H1 (cell line): ENCODE data around the gene RNF144A. TPM values are rescaled to one million over a fixed set of nuclear protein-coding genes. Genes with fewer than 3 reads are reported as not detected.

ENCODE experiments used
- CTCF ChIA-PET: fragments of 300-600 bp; sonication (Branson Sonifier 250); formaldehyde crosslinking; loops from one replicate; lab custom pipeline; 2021; ENCODE audit not compliant: partially characterized antibody; lab: Charles Lee
- POLR2A ChIA-PET: fragments of 300-600 bp; sonication (Branson Sonifier 250); formaldehyde crosslinking; loops from one replicate; lab custom pipeline; 2021; ENCODE audit warnings: inconsistent platforms; ENCODE audit not compliant: partially characterized antibody; lab: Charles Lee
- DNase-seq, 2 experiments: peaks; one replicate each; pipeline versions ENCODE4 v3.0.0 to v3.0.0-alpha.2; 2010 to 2022; ENCODE audit warnings: low spot score in 2 of 2, low read depth in 1 of 2, mixed read lengths in 1 of 2
- FAIRE-seq: peaks from 2 replicates; lab custom pipeline; 2011; peaks lifted over from hg19 to GRCh38; lab: Jason Lieb, UNC
- H2AFZ ChIP-seq: 2 replicates; pipeline ENCODE4 v1.8.1; 2012; ENCODE audit warnings: low read length, inconsistent platforms
- H2AK5ac ChIP-seq: 2 replicates; pipeline ENCODE4 v1.6.1; 2013; ENCODE audit warnings: low read depth, low read length
- H2BK120ac ChIP-seq: replicated peaks from 2 replicates; pipeline ENCODE3; 2013; ENCODE audit warnings: low read depth, low read length, inconsistent platforms
- H2BK12ac ChIP-seq: 2 replicates; pipeline ENCODE4 v1.6.1; 2013; ENCODE audit warnings: low read depth, low read length
- H2BK15ac ChIP-seq: 2 replicates; pipeline ENCODE4 v1.6.1; 2013; ENCODE audit warnings: low read length
- H2BK20ac ChIP-seq: 2 replicates; pipeline ENCODE4 v1.6.1; 2013; ENCODE audit warnings: low read length
- H2BK5ac ChIP-seq: 2 replicates; pipeline ENCODE4 v1.6.1; 2013; ENCODE audit warnings: low read depth, low read length
- H3K14ac ChIP-seq: 2 replicates; pipeline ENCODE4 v1.6.1; 2013; ENCODE audit warnings: inconsistent platforms; ENCODE audit not compliant: insufficient read length
- H3K18ac ChIP-seq: 2 replicates; pipeline ENCODE4 v1.6.1; 2013; ENCODE audit warnings: low read length; ENCODE audit errors: extremely low read depth
- H3K23ac ChIP-seq: 2 replicates; pipeline ENCODE4 v1.6.1; 2013; ENCODE audit warnings: inconsistent platforms; ENCODE audit not compliant: insufficient read length
- H3K23me2 ChIP-seq: 2 replicates; pipeline ENCODE4 v1.6.1; 2013; ENCODE audit warnings: low read depth, low read length
- H3K27ac ChIP-seq: 2 replicates; pipeline ENCODE4 v1.6.1; 2011; ENCODE audit warnings: low read depth, low read length, inconsistent platforms
- H3K27me3 ChIP-seq, 4 experiments: replicated peaks in 1 of 4; 1 replicate in 1 of 4; 2 replicates in 3 of 4; pipeline versions ENCODE4 v1.6.1 to v1.8.1; 2011 to 2013; ENCODE audit warnings: low read length in 3 of 4, mild to moderate bottlenecking in 3 of 4, inconsistent platforms in 2 of 4, mixed read lengths in 2 of 4, moderate library complexity in 1 of 4; ENCODE audit not compliant: control insufficient read depth in 3 of 4, insufficient read depth in 3 of 4; ENCODE audit errors: extremely low read depth in 1 of 4
- H3K36me3 ChIP-seq, 4 experiments: 2 replicates each; pipeline versions ENCODE4 v1.6.1 to v1.8.1; 2011 to 2013; ENCODE audit warnings: mild to moderate bottlenecking in 4 of 4, low read length in 3 of 4, moderate library complexity in 2 of 4, control low read depth in 1 of 4, inconsistent platforms in 1 of 4; ENCODE audit not compliant: insufficient read depth in 4 of 4, control insufficient read depth in 2 of 4
- H3K4ac ChIP-seq: replicated peaks from 2 replicates; pipeline ENCODE3; 2013; ENCODE audit warnings: low read length, low read depth, mixed read lengths, inconsistent platforms; ENCODE audit not compliant: insufficient read length
- H3K4me1 ChIP-seq, 4 experiments: replicated peaks in 1 of 4; 1 replicate in 1 of 4; 2 replicates in 3 of 4; pipeline versions ENCODE4 v1.6.1 to v1.8.1; 2011 to 2013; ENCODE audit warnings: low read length in 3 of 4, inconsistent platforms in 2 of 4, mixed read lengths in 1 of 4; ENCODE audit not compliant: insufficient read depth in 4 of 4, control insufficient read depth in 3 of 4
- H3K4me2 ChIP-seq, 2 experiments: 2 replicates each; pipeline versions ENCODE4 v1.6.1 to v1.8.1; 2011 to 2013; ENCODE audit warnings: low read depth in 2 of 2, low read length in 2 of 2, control low read depth in 1 of 2, inconsistent platforms in 1 of 2, mild to moderate bottlenecking in 1 of 2; ENCODE audit not compliant: insufficient read depth in 1 of 2
- H3K4me3 ChIP-seq, 4 experiments: fragments of 200-600, 300-600 bp in 1 of 4; sonication (generic), shearing (Covaris generic), sonication (Bioruptor Twin) in 1 of 4; 2 replicates each; pipeline versions ENCODE4 v1.5.1 to v1.8.1; 2011 to 2016; ENCODE audit warnings: low read length in 4 of 4, low read depth in 3 of 4, control low read depth in 2 of 4, inconsistent platforms in 2 of 4, mild to moderate bottlenecking in 2 of 4, mixed read lengths in 1 of 4, moderate library complexity in 1 of 4; ENCODE audit not compliant: insufficient read depth in 2 of 4; ENCODE audit errors: extremely low read depth in 1 of 4
- H3K56ac ChIP-seq: replicated peaks from 2 replicates; pipeline ENCODE3; 2013; ENCODE audit warnings: low read depth, mild to moderate bottlenecking, mixed read lengths, low read length, inconsistent platforms; ENCODE audit not compliant: insufficient read length
- H3K79me1 ChIP-seq: 2 replicates; pipeline ENCODE4 v1.6.1; 2013; ENCODE audit warnings: low read depth, low read length, control low read depth
- H3K79me2 ChIP-seq, 2 experiments: 2 replicates each; pipeline versions ENCODE4 v1.6.1 to v1.8.1; 2012 to 2013; ENCODE audit warnings: low read length in 2 of 2, mild to moderate bottlenecking in 2 of 2, inconsistent platforms in 1 of 2; ENCODE audit not compliant: insufficient read depth in 2 of 2, control insufficient read depth in 1 of 2
- H3K9ac ChIP-seq, 4 experiments: replicated peaks in 1 of 4; 1 replicate in 1 of 4; 2 replicates in 3 of 4; pipeline versions ENCODE4 v1.6.1 to v1.8.1; 2011 to 2013; ENCODE audit warnings: low read depth in 3 of 4, low read length in 3 of 4, control low read depth in 2 of 4, mild to moderate bottlenecking in 2 of 4, moderate library complexity in 2 of 4, inconsistent platforms in 1 of 4; ENCODE audit errors: extremely low read depth in 1 of 4
- H3K9me3 ChIP-seq, 2 experiments: 2 replicates each; pipeline versions ENCODE4 v1.6.1 to v1.8.1; 2012 to 2013; ENCODE audit warnings: mild to moderate bottlenecking in 2 of 2, moderate library complexity in 2 of 2, control low read depth in 1 of 2, inconsistent platforms in 1 of 2, low read depth in 1 of 2, low read length in 1 of 2, mixed read lengths in 1 of 2; ENCODE audit not compliant: insufficient read depth in 2 of 2
- H4K20me1 ChIP-seq, 2 experiments: replicated peaks in 1 of 2; 2 replicates each; pipeline versions ENCODE3 to v1.8.1; 2011 to 2013; ENCODE audit warnings: inconsistent platforms in 2 of 2, low read length in 2 of 2, mild to moderate bottlenecking in 1 of 2; ENCODE audit not compliant: insufficient read depth in 2 of 2, control insufficient read depth in 1 of 2
- H4K5ac ChIP-seq: 2 replicates; pipeline ENCODE4 v1.6.1; 2013; ENCODE audit warnings: low read length, low read depth, mixed read lengths, inconsistent platforms; ENCODE audit not compliant: insufficient read length
- H4K8ac ChIP-seq: 2 replicates; pipeline ENCODE4 v1.8.0; 2013; ENCODE audit warnings: mild to moderate bottlenecking, moderate library complexity, low read length, inconsistent platforms; ENCODE audit not compliant: insufficient read depth; ENCODE audit errors: extremely low read depth
- H4K91ac ChIP-seq: replicated peaks from 2 replicates; pipeline ENCODE3; 2013; ENCODE audit warnings: low read length, mixed read lengths, inconsistent platforms; ENCODE audit not compliant: insufficient read length
- BCL11A ChIP-seq, 2 experiments: IDR thresholded peaks; one replicate each; pipeline ENCODE4 v1.6.1; 2011; ENCODE audit warnings: low read depth in 2 of 2, low read length in 2 of 2, mild to moderate bottlenecking in 2 of 2
- CREB1 ChIP-seq: IDR thresholded peaks from 2 replicates; pipeline ENCODE4 v1.6.1; 2012; ENCODE audit warnings: inconsistent platforms
- HDAC6 ChIP-seq: IDR thresholded peaks from one replicate; pipeline ENCODE4 v1.7.1; 2012; ENCODE audit warnings: low read depth, mild to moderate bottlenecking, inconsistent platforms, low read length, moderate library complexity
- MAFK ChIP-seq: IDR thresholded peaks from 2 replicates; pipeline ENCODE4 v1.6.1; 2012; ENCODE audit warnings: low read depth, mild to moderate bottlenecking, improper control_type of control experiment, low read length
- NRF1 ChIP-seq: IDR thresholded peaks from 2 replicates; pipeline ENCODE4 v1.6.1; 2011; ENCODE audit warnings: mild to moderate bottlenecking, low read depth, low read length, improper control_type of control experiment
- RNF2 ChIP-seq: fragments of 200-900, 300-1000 bp; sonication (generic); IDR thresholded peaks from 2 replicates; pipeline ENCODE4 v1.7.1; 2016; ENCODE audit warnings: borderline replicate concordance, low read depth, mild to moderate bottlenecking, antibody characterized with exemption, low read length; ENCODE audit not compliant: poor library complexity, severe bottlenecking; ENCODE audit errors: missing control alignments
- SAP30 ChIP-seq: fragments of 300-600 bp; sonication (generic); IDR thresholded peaks from 2 replicates; pipeline ENCODE4 v1.7.1; 2012; ENCODE audit warnings: low read length, moderate library complexity, mild to moderate bottlenecking, inconsistent platforms; ENCODE audit not compliant: insufficient read depth, insufficient replicate concordance
- SIRT6 ChIP-seq: IDR thresholded peaks from one replicate; pipeline ENCODE4 v1.7.1; 2012; ENCODE audit warnings: low read length, inconsistent platforms
- WGBS, 2 experiments: shearing (Covaris generic) in 1 of 2; methylation state at CpG; one replicate each; pipeline versions ENCODE4 v1.1.6 to v1.1.7; 2013 to 2015; ENCODE audit warnings: low lambda C conversion rate in 2 of 2, mixed read lengths in 2 of 2, inconsistent platforms in 1 of 2, low coverage in 1 of 2, missing lambda C conversion rate in 1 of 2; ENCODE audit not compliant: insufficient replicate concordance in 2 of 2, insufficient coverage in 1 of 2, insufficient read length in 1 of 2; ENCODE audit errors: extremely low coverage in 1 of 2, missing lambda C conversion rate in 1 of 2; 5-methylcytosine and 5-hydroxymethylcytosine counted together
- polyA plus RNA-seq, 7 experiments: library from polyadenylated mRNA; depleted of rRNA in 3 of 7; stranded (reverse) in 5 of 7; unstranded in 2 of 7; fragments of >200 nt in 5 of 7; fragments of 200-250 nt in 2 of 7; gene quantifications; 1 replicate in 5 of 7; 2 replicates in 1 of 7; 4 replicates in 1 of 7; pipeline versions ENCODE4 v1.2.1 to v1.2.3, GENCODE V29; 2011 to 2013; ENCODE audit warnings: missing spikeins in 2 of 7, mixed read lengths in 2 of 7
- total RNA-seq: library from RNA; stranded (reverse); fragmentation: NEBNext Ultra II Directional; extraction: Animal tissue kit (Norgen Biotek cat#: 25700); gene quantifications from 2 replicates; pipeline ENCODE4 v1.2.1, GENCODE V29; 2021

The RNF144A gene
- total and polyA plus RNA-seq, 2 of the 8 experiments (the other 6 are each of a cell fraction or from before 2014, with no cell fraction given): 14.0 to 15.0 TPM

DNA sequence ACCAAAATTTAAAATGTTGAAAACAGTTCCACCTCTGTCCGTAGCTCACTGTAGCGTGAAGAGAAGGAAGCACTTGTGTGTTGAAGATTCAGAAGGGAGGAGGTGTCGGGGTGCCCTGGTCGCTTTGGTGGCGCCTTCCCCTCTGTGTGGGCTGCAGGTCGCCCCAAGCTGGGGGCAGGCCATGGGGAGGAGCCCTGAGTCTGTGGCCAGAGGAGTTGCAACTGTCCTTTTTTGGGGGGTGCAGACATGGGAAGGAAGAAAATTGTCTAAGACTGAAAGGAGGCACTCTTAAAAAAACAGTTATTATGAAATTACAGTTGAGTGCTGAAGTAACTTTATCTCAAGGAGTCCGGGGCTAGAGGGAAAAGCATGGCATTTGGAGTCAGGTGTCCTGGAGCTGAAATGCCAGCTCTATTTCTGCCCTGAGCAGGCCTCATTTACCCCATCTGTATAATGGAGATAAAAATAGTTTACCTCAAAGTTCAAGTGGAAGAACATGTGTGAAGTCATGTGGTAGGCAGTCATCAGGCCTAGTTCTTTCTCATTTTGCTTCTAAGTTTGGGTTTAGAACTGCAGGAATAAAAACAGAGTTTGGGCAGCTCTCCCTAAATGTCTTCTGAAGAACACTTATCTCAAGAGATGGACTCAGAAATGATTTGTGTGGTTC, 82.1 kb downstream of the RNF144A start:
- no peak overlapping the region for H3K14ac ChIP-seq
- no peak overlapping the region for H2AFZ ChIP-seq
- H2BK5ac ChIP-seq: no peak overlapping the region
- WGBS, 2 experiments: 89% methylated on average over 7 of the region's 7 CpGs; no CpG with 5 or more reads in 1 of the 2 experiments
- no peak overlapping the region for H4K91ac ChIP-seq
- H3K4me2 ChIP-seq: no peak overlapping the region
- no peaks in the 10 kb centered on the region for H3K23me2 ChIP-seq
- no peak overlapping the region for H3K9ac ChIP-seq
- no peak overlapping the region for H2AK5ac ChIP-seq
- no peak overlapping the region for H3K4me3 ChIP-seq
- no peak overlapping the region for H3K4ac ChIP-seq
- CTCF ChIA-PET: interaction anchor here (1.0 to 14.3 kb wide), 3 partner anchors 9 to 83 kb away, joined by 4 to 132 read pairs (median 6); no protein-coding TSS in a partner anchor
- H3K18ac ChIP-seq: no peak overlapping the region
- H3K4me1 ChIP-seq: no peaks in the 10 kb centered on the region
- H2BK12ac ChIP-seq: no peak overlapping the region
- no peaks in the 10 kb centered on the region for H3K27me3 ChIP-seq
- POLR2A ChIA-PET: no interaction called here
- H3K79me1 ChIP-seq: no peaks in the 10 kb centered on the region
- no peak overlapping the region for H3K56ac ChIP-seq
- no peak overlapping the region for H2BK20ac ChIP-seq
- no peak overlapping the region for H2BK120ac ChIP-seq
- H3K36me3 ChIP-seq: no peaks in the 10 kb centered on the region
- H3K9me3 ChIP-seq: no peaks in the 10 kb centered on the region
- DNase-seq (no peak), FAIRE-seq (no peak)
- no peak overlapping the region for H3K23ac ChIP-seq
- no peak overlapping the region for H4K5ac ChIP-seq
- no peaks in the 10 kb centered on the region for H4K20me1 ChIP-seq
- H3K27ac ChIP-seq: no peak overlapping the region
- H4K8ac ChIP-seq: no peak overlapping the region
- H3K79me2 ChIP-seq: no peaks in the 10 kb centered on the region
- H2BK15ac ChIP-seq: no peak overlapping the region
- TF ChIP-seq BCL11A (IDR thresholded peaks at IDR 0.05; ENCODE audit: low read depth in 2 of 2, low read length in 2 of 2) (no peak), HDAC6 (no peak), SAP30 (no peak), SIRT6 (no peak), CREB1 (no peak), RNF2 (no peak), NRF1 (no peak), MAFK (no peak)
